Vagina (tissue), 2 donors: ENCODE results near the gene SHISA5. TPM values are rescaled to one million over a fixed set of nuclear protein-coding genes. Genes with fewer than 3 reads are reported as not detected.
"Not testable (repeated sequence)": the region's sequence is repeated elsewhere in the genome, so short reads cannot be mapped to it uniquely, and the experiment has no call there.

Experiments
- DNase-seq, 2 donors: peaks; one replicate each; pipeline ENCODE4 v3.0.0-alpha.2; 2017; ENCODE audit errors: extremely low spot score in 2 of 2
- H3K27ac ChIP-seq: fragments of 200-600 bp; sonication (generic); one replicate; pipeline ENCODE4 v1.5.1; 2019
- H3K27me3 ChIP-seq: fragments of 200-600 bp; sonication (generic); one replicate; pipeline ENCODE4 v1.5.1; 2019
- H3K36me3 ChIP-seq, 2 donors: fragments of 200-600 bp; sonication (generic); one replicate each; pipeline ENCODE4 v1.5.1; 2017 to 2019
- H3K4me1 ChIP-seq: fragments of 200-600 bp; sonication (generic); one replicate; pipeline ENCODE4 v1.5.1; 2019
- H3K4me3 ChIP-seq, 2 donors: fragments of 200-600 bp; sonication (generic); 1 replicate in 1 of 2; 2 replicates in 1 of 2; pipeline ENCODE4 v1.5.1; 2016 to 2019
- H3K9me3 ChIP-seq: fragments of 200-600 bp; sonication (generic); one replicate; pipeline ENCODE4 v1.5.1; 2019
- CTCF ChIP-seq, 3 experiments: fragments of 450-650 bp in 2 of 3; fragments of 200-600 bp in 1 of 3; sonication (generic) in 1 of 3; IDR thresholded peaks; one replicate each; pipeline ENCODE4 v1.5.1; 2017 to 2019; ENCODE audit warnings: antibody characterized with exemption in 3 of 3, mild to moderate bottlenecking in 2 of 3, moderate library complexity in 2 of 3
- POLR2A ChIP-seq, 2 donors: fragments of 450-650 bp; IDR thresholded peaks; one replicate each; pipeline ENCODE4 v1.6.1; 2017; ENCODE audit warnings: antibody characterized with exemption in 2 of 2, mild to moderate bottlenecking in 2 of 2, moderate library complexity in 2 of 2
- POLR2AphosphoS5 ChIP-seq, 2 donors: sonication (generic); formaldehyde crosslinking; IDR thresholded peaks; one replicate each; pipeline ENCODE4 v1.9.0; 2017; ENCODE audit warnings: antibody characterized with exemption in 2 of 2, mild to moderate bottlenecking in 2 of 2, low read depth in 1 of 2; ENCODE audit not compliant: insufficient read depth in 1 of 2
- intact Hi-C: fragments of 100-400 bp; cut with DNase I; formaldehyde crosslinking; loops from one replicate; pipeline ENCODE4 v1.15.1; 2023
- total RNA-seq: library from RNA; depleted of rRNA; stranded (reverse); fragments of >200 nt; gene quantifications from one replicate; pipeline ENCODE4 v1.2.3, GENCODE V29; 2016

The SHISA5 gene
- total RNA-seq, 1 donor from 2014 or later: 133 TPM

- Histone ChIP-seq H3K36me3 (peaks cover 0 to 28% of the 10 kb centered on the region in 2 donors), H3K4me1 (peaks cover 14% of the 10 kb centered on the region), H3K27ac (peak overlapping the region; percentile 54), H3K9me3 (no peaks in the 10 kb centered on the region), H3K27me3 (no peaks in the 10 kb centered on the region), H3K4me3 (no peak overlapping the region)
- no peak for DNase-seq
- no peak for TF ChIP-seq POLR2A (IDR thresholded peaks at IDR 0.05)
- no peak for TF ChIP-seq POLR2AphosphoS5 (IDR thresholded peaks at IDR 0.05; ENCODE audit: insufficient read depth in 1 of 2, low read depth in 1 of 2)
- no peak for TF ChIP-seq CTCF (IDR thresholded peaks at IDR 0.05)
- intact Hi-C loops: no loop called here
These were observed 10.8 kb downstream of the SHISA5 start for GRCh38 chr3:48493203-48493501.

- H3K36me3 ChIP-seq: peaks cover 0 to 23% of the 10 kb centered on the region in 2 donors
These were observed 11.3 kb downstream of the SHISA5 start for GRCh38 chr3:48492461-48493202.

GRCh38 chr3:48486952-48487351 lies 17.0 kb downstream of the SHISA5 start:
- H3K4me3 ChIP-seq: no peak overlapping the region
- intact Hi-C loops: no loop called here
- no peak overlapping the region for H3K27ac ChIP-seq
- H3K9me3 ChIP-seq: no peaks in the 10 kb centered on the region
- peaks cover 5% of the 10 kb centered on the region for H3K4me1 ChIP-seq
- TF ChIP-seq POLR2AphosphoS5 (IDR thresholded peaks at IDR 0.05; ENCODE audit: insufficient read depth in 1 of 2, low read depth in 1 of 2): no peak
- no peak for TF ChIP-seq POLR2A (IDR thresholded peaks at IDR 0.05)
- no peak for TF ChIP-seq CTCF (IDR thresholded peaks at IDR 0.05)
- no peak for DNase-seq
- no peaks in the 10 kb centered on the region for H3K27me3 ChIP-seq
- no peaks in the 10 kb centered on the region for H3K36me3 ChIP-seq

More at GRCh38 chr3:48492461-48493202, 11.3 kb downstream of the SHISA5 start:
- peaks cover 14% of the 10 kb centered on the region for H3K4me1 ChIP-seq
- no peaks in the 10 kb centered on the region for H3K9me3 ChIP-seq
- intact Hi-C loops: no loop called here
- H3K4me3 ChIP-seq: no peak overlapping the region
- H3K27ac ChIP-seq: peak overlapping the region; percentile 54
- DNase-seq: no peak
- peak; percentile 11 to 78 for TF ChIP-seq POLR2AphosphoS5 (IDR thresholded peaks at IDR 0.05; ENCODE audit: insufficient read depth in 1 of 2, low read depth in 1 of 2)
- no peak for TF ChIP-seq POLR2A (IDR thresholded peaks at IDR 0.05)
- H3K27me3 ChIP-seq: no peaks in the 10 kb centered on the region

- H3K4me1 ChIP-seq, DNase-seq, H3K4me3 ChIP-seq, intact Hi-C loops, H3K9me3 ChIP-seq, H3K27ac ChIP-seq, H3K27me3 ChIP-seq, H3K36me3 ChIP-seq: not testable (repeated sequence)
These were observed 21.2 kb downstream of the SHISA5 start for GRCh38 chr3:48482822-48483221.

GRCh38 chr3:48480891-48481290 lies 23.1 kb downstream of the SHISA5 start:
- intact Hi-C loops, H3K27me3 ChIP-seq, H3K4me1 ChIP-seq, H3K36me3 ChIP-seq, H3K4me3 ChIP-seq, H3K27ac ChIP-seq, H3K9me3 ChIP-seq, DNase-seq: not testable (repeated sequence)

- intact Hi-C loops: no loop called here
- DNase-seq: no peak
- no peaks in the 10 kb centered on the region for H3K36me3 ChIP-seq
- no peak for TF ChIP-seq POLR2AphosphoS5 (IDR thresholded peaks at IDR 0.05; ENCODE audit: insufficient read depth in 1 of 2, low read depth in 1 of 2)
- TF ChIP-seq POLR2A (IDR thresholded peaks at IDR 0.05): no peak
- no peak for TF ChIP-seq CTCF (IDR thresholded peaks at IDR 0.05)
- H3K4me3 ChIP-seq: peak overlapping the region in 1 of 2 donors; percentile 9
- no peaks in the 10 kb centered on the region for H3K4me1 ChIP-seq
- H3K9me3 ChIP-seq: no peaks in the 10 kb centered on the region
- no peaks in the 10 kb centered on the region for H3K27me3 ChIP-seq
- H3K27ac ChIP-seq: no peak overlapping the region
These were observed 25.1 kb downstream of the SHISA5 start for GRCh38 chr3:48478626-48479555.
